Osteocyte (in vitro differentiated cells): ENCODE data around the gene CORO2A. TPM values are rescaled to one million over a fixed set of nuclear protein-coding genes. Genes with fewer than 3 reads are reported as not detected.

Experiments used
- DNase-seq: peaks from one replicate; pipeline ENCODE4 v3.0.0; 2021; ENCODE audit warnings: mixed read lengths; ENCODE audit not compliant: unreplicated experiment; ENCODE audit errors: extremely low spot score
- H3K27ac Mint-ChIP-seq: one replicate; pipeline ENCODE4 v1.8.0; 2021; ENCODE audit warnings: mild to moderate bottlenecking, mixed read lengths; ENCODE audit not compliant: unreplicated experiment
- H3K27me3 Mint-ChIP-seq: one replicate; pipeline ENCODE4 v1.8.0; 2021; ENCODE audit warnings: mixed read lengths; ENCODE audit not compliant: unreplicated experiment
- H3K36me3 Mint-ChIP-seq: one replicate; pipeline ENCODE4 v1.8.0; 2021; ENCODE audit warnings: mixed read lengths; ENCODE audit not compliant: unreplicated experiment
- H3K4me1 Mint-ChIP-seq: one replicate; pipeline ENCODE4 v1.8.0; 2021; ENCODE audit warnings: mixed read lengths; ENCODE audit not compliant: unreplicated experiment
- H3K4me3 Mint-ChIP-seq: one replicate; pipeline ENCODE4 v1.8.0; 2021; ENCODE audit warnings: mild to moderate bottlenecking, moderate library complexity, mixed read lengths; ENCODE audit not compliant: unreplicated experiment
- H3K9me3 Mint-ChIP-seq: one replicate; pipeline ENCODE4 v1.8.0; 2021; ENCODE audit warnings: mixed read lengths; ENCODE audit not compliant: unreplicated experiment
- total RNA-seq: library from RNA; stranded (reverse); gene quantifications from 2 replicates; pipeline ENCODE4 v1.2.1, GENCODE V29; 2021
- TF ChIP-seq, protein P1 (sequence below): fragments of 200-600 bp; sonication (generic); IDR thresholded peaks from 2 replicates; pipeline ENCODE4 v1.5.0; 2021; ENCODE audit warnings: antibody characterized with exemption, mild to moderate bottlenecking, moderate library complexity

CORO2A gene
- total RNA-seq, 1 donor from 2014 or later, result 1.8 TPM

DNA sequence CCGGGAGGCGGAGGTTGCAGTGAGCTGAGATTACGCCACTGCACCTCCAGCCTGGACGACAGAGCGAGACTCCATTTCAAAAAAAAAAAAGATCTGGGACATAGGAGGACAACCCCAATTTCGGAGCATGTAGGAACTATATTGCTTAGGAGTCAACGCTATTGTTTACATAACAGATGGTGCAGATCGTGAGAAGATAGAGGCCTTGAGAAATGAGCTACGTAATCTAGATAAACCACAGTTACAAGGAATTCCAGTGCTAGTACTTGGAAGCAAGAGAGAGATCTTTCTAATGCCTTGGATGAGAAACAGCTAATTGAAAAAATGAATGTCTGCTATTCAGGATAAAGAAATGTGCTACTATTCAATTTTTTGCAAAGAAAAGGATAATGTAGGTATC is 42.7 kb upstream of the CORO2A start:
- DNase-seq, result no peak
- H3K4me1 Mint-ChIP-seq, result peaks cover 21% of the 10 kb centered on the region
- no peak overlapping the region for H3K4me3 Mint-ChIP-seq

DNA sequence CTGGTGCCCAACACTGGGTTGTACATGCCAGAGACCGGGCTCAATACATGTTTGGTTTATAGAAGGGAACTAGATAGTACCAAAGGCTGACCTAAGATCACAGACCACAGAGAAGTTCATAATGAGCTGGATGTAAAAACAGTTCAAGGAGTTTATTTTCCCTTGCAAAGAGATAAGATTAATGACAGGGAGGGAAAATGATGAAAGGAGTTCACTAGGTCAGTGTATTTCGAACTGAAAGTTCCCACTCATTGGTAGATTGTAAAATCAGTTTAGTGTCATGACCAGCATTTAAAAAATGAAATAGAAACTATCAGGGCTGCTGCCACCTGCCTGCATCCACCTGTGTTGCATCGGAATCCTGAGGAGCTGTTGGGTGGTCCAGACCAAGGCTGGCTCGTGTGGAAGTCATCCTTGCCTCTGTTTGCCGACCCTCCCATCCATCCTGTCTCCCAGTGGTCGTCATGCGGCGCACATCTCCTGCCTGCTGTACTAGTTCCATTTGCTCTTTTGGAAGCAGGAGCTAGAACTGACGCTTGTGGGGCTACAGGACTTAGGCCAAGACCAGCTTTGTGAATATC is 41.9 kb upstream of the CORO2A start:
- H3K4me3 Mint-ChIP-seq, result no peak overlapping the region
- TF ChIP-seq, protein P1, sequence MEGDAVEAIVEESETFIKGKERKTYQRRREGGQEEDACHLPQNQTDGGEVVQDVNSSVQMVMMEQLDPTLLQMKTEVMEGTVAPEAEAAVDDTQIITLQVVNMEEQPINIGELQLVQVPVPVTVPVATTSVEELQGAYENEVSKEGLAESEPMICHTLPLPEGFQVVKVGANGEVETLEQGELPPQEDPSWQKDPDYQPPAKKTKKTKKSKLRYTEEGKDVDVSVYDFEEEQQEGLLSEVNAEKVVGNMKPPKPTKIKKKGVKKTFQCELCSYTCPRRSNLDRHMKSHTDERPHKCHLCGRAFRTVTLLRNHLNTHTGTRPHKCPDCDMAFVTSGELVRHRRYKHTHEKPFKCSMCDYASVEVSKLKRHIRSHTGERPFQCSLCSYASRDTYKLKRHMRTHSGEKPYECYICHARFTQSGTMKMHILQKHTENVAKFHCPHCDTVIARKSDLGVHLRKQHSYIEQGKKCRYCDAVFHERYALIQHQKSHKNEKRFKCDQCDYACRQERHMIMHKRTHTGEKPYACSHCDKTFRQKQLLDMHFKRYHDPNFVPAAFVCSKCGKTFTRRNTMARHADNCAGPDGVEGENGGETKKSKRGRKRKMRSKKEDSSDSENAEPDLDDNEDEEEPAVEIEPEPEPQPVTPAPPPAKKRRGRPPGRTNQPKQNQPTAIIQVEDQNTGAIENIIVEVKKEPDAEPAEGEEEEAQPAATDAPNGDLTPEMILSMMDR, result no peak
- H3K27ac Mint-ChIP-seq, result no peak overlapping the region
- H3K36me3 Mint-ChIP-seq, result peaks cover 5% of the 10 kb centered on the region
- no peak for DNase-seq
- H3K9me3 Mint-ChIP-seq, result no peaks in the 10 kb centered on the region
- H3K27me3 Mint-ChIP-seq, result no peaks in the 10 kb centered on the region
- H3K4me1 Mint-ChIP-seq, result peaks cover 23% of the 10 kb centered on the region

More for the DNA sequence above, 42.7 kb upstream of the CORO2A start:
- Mint-ChIP-seq H3K27me3 (no peaks in the 10 kb centered on the region), H3K9me3 (no peaks in the 10 kb centered on the region), H3K27ac (no peak overlapping the region), H3K36me3 (peaks cover 4% of the 10 kb centered on the region)
- TF ChIP-seq, protein P1, result no peak

DNA sequence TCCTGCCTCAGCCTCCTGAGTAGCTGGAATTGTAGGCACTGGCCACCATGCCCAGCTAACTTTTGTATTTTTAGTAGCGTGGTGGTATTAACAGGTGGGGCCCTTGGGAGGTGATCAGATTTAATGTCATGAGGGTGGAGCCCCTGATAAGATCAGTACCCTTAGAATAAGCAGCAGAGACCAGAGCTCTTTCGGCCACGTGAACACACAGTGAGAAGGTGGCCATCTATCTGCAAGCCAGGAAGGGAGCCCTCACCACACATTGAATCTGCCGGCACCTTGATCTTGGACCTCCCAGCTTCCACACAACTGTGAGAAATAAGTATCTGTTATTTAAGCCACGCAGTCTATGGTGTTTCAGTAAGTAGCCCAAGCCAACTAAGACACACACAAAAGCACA is 40.5 kb upstream of the CORO2A start:
- Mint-ChIP-seq H3K4me3 (no peak overlapping the region), H3K27me3 (no peaks in the 10 kb centered on the region), H3K27ac (peak overlapping the region; percentile 85), H3K4me1 (peaks cover 29% of the 10 kb centered on the region), H3K9me3 (no peaks in the 10 kb centered on the region), H3K36me3 (peaks cover 12% of the 10 kb centered on the region)
- TF ChIP-seq, protein P1, result no peak
- no peak for DNase-seq

GRCh38 chr9:98231770-98232478 is 39.5 kb upstream of the CORO2A start:
- Mint-ChIP-seq H3K27me3 (no peaks in the 10 kb centered on the region), H3K9me3 (no peaks in the 10 kb centered on the region), H3K36me3 (peaks cover 14% of the 10 kb centered on the region), H3K27ac (peak overlapping the region; percentile 85), H3K4me1 (peaks cover 32% of the 10 kb centered on the region), H3K4me3 (no peak overlapping the region)
- TF ChIP-seq, protein P1, result no peak
- DNase-seq, result no peak

- TF ChIP-seq, protein P1, result no peak
- no peaks in the 10 kb centered on the region for H3K9me3 Mint-ChIP-seq
- no peak for DNase-seq
- H3K4me3 Mint-ChIP-seq, result no peak overlapping the region
- H3K27ac Mint-ChIP-seq, result peak overlapping the region; percentile 54
- H3K36me3 Mint-ChIP-seq, result peaks cover 14% of the 10 kb centered on the region
- H3K4me1 Mint-ChIP-seq, result peaks cover 32% of the 10 kb centered on the region
- no peaks in the 10 kb centered on the region for H3K27me3 Mint-ChIP-seq
These were observed 38.4 kb upstream of the CORO2A start for GRCh38 chr9:98230789-98231188.
